GM12892 (cell line): Measurements from ENCODE around the gene INSYN2B.

ENCODE experiments used
- POLR2AphosphoS5 ChIP-seq: IDR thresholded peaks from 2 replicates; pipeline ENCODE4 v1.6.1; 2011; ENCODE audit warnings: low read depth, low read length, control low read depth
- TAF1 ChIP-seq: IDR thresholded peaks from 2 replicates; pipeline ENCODE4 v1.6.1; 2011; ENCODE audit warnings: low read depth, mild to moderate bottlenecking, control low read depth, low read length, borderline replicate concordance

DNA sequence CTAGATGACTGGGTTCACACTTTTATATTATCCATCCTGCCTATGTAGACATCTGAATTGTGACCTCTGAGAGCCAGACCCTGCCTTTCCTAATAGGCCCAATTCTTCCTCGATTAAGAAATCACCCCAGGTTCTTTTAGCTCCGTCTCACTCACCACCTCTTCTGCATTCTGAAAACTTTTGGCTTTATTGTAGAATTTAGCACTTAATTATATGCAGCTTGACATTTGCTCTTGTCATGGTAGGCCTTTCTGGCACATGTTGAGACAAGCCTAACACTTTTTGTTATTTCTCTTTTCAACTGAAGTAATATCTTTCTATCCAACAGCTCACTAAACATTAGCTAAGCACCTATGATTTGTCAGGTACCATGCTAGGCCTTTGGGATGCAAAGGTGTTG lies 163.3 kb downstream of the INSYN2B start:
- TF ChIP-seq POLR2AphosphoS5: no peak
- no peak for TF ChIP-seq TAF1
